Activated CD8-positive, alpha-beta memory T cell treated with anti-CD3 and anti-CD28 coated beads, Interleukin-2, amount 50 U/mL, for 24 hours (primary cell): ENCODE results near the gene CELF4.

Experiments
- DNase-seq: peaks from one replicate; pipeline ENCODE4 v3.0.0-alpha.2; 2020; ENCODE audit errors: extremely low read depth

The CELF4 gene

GRCh38 chr18:37318360-37319355 is 246.9 kb downstream of the CELF4 start:
- no peak for DNase-seq

GRCh38 chr18:37317486-37317885 is 248.1 kb downstream of the CELF4 start:
- DNase-seq, result no peak

GRCh38 chr18:37316468-37316867 is 249.1 kb downstream of the CELF4 start:
- DNase-seq, result no peak

- no peak for DNase-seq
These were observed 249.7 kb downstream of the CELF4 start for GRCh38 chr18:37315935-37316334.

GRCh38 chr18:37314534-37314933 is 251.1 kb downstream of the CELF4 start:
- no peak for DNase-seq

GRCh38 chr18:37313624-37314023 is 252.0 kb downstream of the CELF4 start:
- no peak for DNase-seq

GRCh38 chr18:37309861-37310260 is 255.7 kb downstream of the CELF4 start:
- DNase-seq, result no peak

GRCh38 chr18:37309059-37309458 is 256.5 kb downstream of the CELF4 start:
- DNase-seq, result no peak

- DNase-seq, result no peak
These were observed 258.4 kb downstream of the CELF4 start for GRCh38 chr18:37307181-37307580.

- no peak for DNase-seq
These were observed 259.2 kb downstream of the CELF4 start for GRCh38 chr18:37306432-37306831.

- DNase-seq, result no peak
These were observed 260.5 kb downstream of the CELF4 start for GRCh38 chr18:37305066-37305465.

- DNase-seq, result no peak
These were observed 261.5 kb downstream of the CELF4 start for GRCh38 chr18:37304012-37304680.

GRCh38 chr18:37303009-37303408 is 262.6 kb downstream of the CELF4 start:
- no peak for DNase-seq

- DNase-seq, result no peak
These were observed 263.1 kb downstream of the CELF4 start for GRCh38 chr18:37302519-37302918.

GRCh38 chr18:37299471-37300304 is 265.9 kb downstream of the CELF4 start:
- DNase-seq, result no peak

GRCh38 chr18:37298816-37299215 is 266.8 kb downstream of the CELF4 start:
- DNase-seq, result no peak

GRCh38 chr18:37297106-37297505 is 268.5 kb downstream of the CELF4 start:
- no peak for DNase-seq

GRCh38 chr18:37294951-37295350 is 270.6 kb downstream of the CELF4 start:
- no peak for DNase-seq

GRCh38 chr18:37293359-37293758 is 272.2 kb downstream of the CELF4 start:
- DNase-seq, result no peak

GRCh38 chr18:37289423-37289822 is 276.2 kb downstream of the CELF4 start:
- DNase-seq, result no peak

- DNase-seq, result no peak
These were observed 278.0 kb downstream of the CELF4 start for GRCh38 chr18:37287601-37288000.

- no peak for DNase-seq
These were observed 278.8 kb downstream of the CELF4 start for GRCh38 chr18:37286801-37287200.
